K562 (cell line): ENCODE measurements around the gene GRB10. TPM values are rescaled to one million over a fixed set of nuclear protein-coding genes. Genes with fewer than 3 reads are reported as not detected.
A peak's percentile ranks its signal among the peaks of the same experiment; 100 is the strongest.

Experiments
- ATAC-seq: fragments of 200-7000 bp; cut with Tn5 transposase; 3 replicates; pipeline ENCODE4 v1.9.1; 2020; ENCODE audit warnings: moderate library complexity
- BruUV-seq: library from RNA; stranded (reverse); fragments of 400-500 nt; replicated peaks from 2 replicates; lab custom pipeline; 2021; lab: Mats Ljungman, UMichigan
- CTCF ChIA-PET: fragments of 300-600 bp; formaldehyde crosslinking; extraction: SDS; loops from one replicate; lab custom pipeline; 2021; ENCODE audit warnings: low intra/inter-chr PET ratio; lab: Yijun Ruan, JAX
- POLR2A ChIA-PET: fragments of 300-600, 350-650 bp; sonication (Branson Sonifier 250); formaldehyde crosslinking; extraction: SDS; loops from one replicate; lab custom pipeline; 2021; ENCODE audit warnings: antibody characterized with exemption, inconsistent platforms; lab: Yijun Ruan, JAX
- DNase-seq, 4 experiments: peaks; one replicate each; pipeline versions ENCODE4 v3.0.0 to v3.0.0-alpha.2; 2011 to 2018; ENCODE audit warnings: low spot score in 3 of 4, mixed read lengths in 3 of 4; ENCODE audit errors: extremely low read depth in 1 of 4
- FAIRE-seq: peaks from 2 replicates; lab custom pipeline; 2011; peaks lifted over from hg19 to GRCh38; lab: Jason Lieb, UNC
- H2AFZ ChIP-seq: 2 replicates; pipeline ENCODE4 v1.6.0; 2011; ENCODE audit warnings: low read depth, low read length, control low read depth, inconsistent platforms
- H3K27ac ChIP-seq: fragments of 200-600 bp; 3 replicates; pipeline ENCODE4 v1.8.0; 2011; ENCODE audit warnings: low read depth, mild to moderate bottlenecking, control low read depth, inconsistent platforms, low read length, moderate library complexity, mixed read lengths; ENCODE audit errors: extremely low read depth
- H3K27me3 ChIP-seq, 2 experiments: fragments of 300-600 bp in 1 of 2; 2 replicates in 1 of 2; 3 replicates in 1 of 2; pipeline versions ENCODE4 v1.6.0 to v1.8.0; 2011; ENCODE audit warnings: inconsistent platforms in 2 of 2, low read length in 2 of 2, mild to moderate bottlenecking in 1 of 2, mixed read lengths in 1 of 2, moderate library complexity in 1 of 2; ENCODE audit not compliant: control insufficient read depth in 2 of 2, insufficient read depth in 2 of 2
- H3K36me3 ChIP-seq: fragments of 300-600 bp; 3 replicates; pipeline ENCODE4 v1.8.0; 2011; ENCODE audit warnings: mild to moderate bottlenecking, low read length, inconsistent platforms; ENCODE audit not compliant: control insufficient read depth, insufficient read depth
- H3K4me1 ChIP-seq, 2 experiments: fragments of 200-600 bp in 1 of 2; replicated peaks in 1 of 2; 2 replicates in 1 of 2; 3 replicates in 1 of 2; pipeline versions ENCODE4 v1.5.1 to v1.8.0; 2011; ENCODE audit warnings: inconsistent platforms in 2 of 2, low read length in 2 of 2, mild to moderate bottlenecking in 1 of 2, mixed read lengths in 1 of 2, moderate library complexity in 1 of 2; ENCODE audit not compliant: control insufficient read depth in 2 of 2, insufficient read depth in 2 of 2
- H3K4me2 ChIP-seq: 2 replicates; pipeline ENCODE4 v1.6.1; 2011; ENCODE audit warnings: low read length, control low read depth, inconsistent platforms, mixed read lengths; ENCODE audit not compliant: insufficient read depth
- H3K4me3 ChIP-seq: fragments of 200-600 bp; sonication (generic), shearing (Covaris generic); 2 replicates; pipeline ENCODE4 v1.5.1; 2016; ENCODE audit warnings: control low read depth, inconsistent platforms
- H3K79me2 ChIP-seq: fragments of 200-600 bp; 3 replicates; pipeline ENCODE4 v1.8.0; 2011; ENCODE audit warnings: low read length, inconsistent platforms; ENCODE audit not compliant: control insufficient read depth, insufficient read depth
- H3K9ac ChIP-seq, 2 experiments: 2 replicates each; pipeline versions ENCODE4 v1.6.0 to v1.6.1; 2011; ENCODE audit warnings: low read depth in 2 of 2, low read length in 2 of 2, control low read depth in 1 of 2, inconsistent platforms in 1 of 2, mild to moderate bottlenecking in 1 of 2, mixed read lengths in 1 of 2; ENCODE audit not compliant: insufficient read depth in 1 of 2
- H3K9me1 ChIP-seq: one replicate; pipeline ENCODE4 v1.6.0; 2011; ENCODE audit warnings: inconsistent platforms, mild to moderate bottlenecking, low read length, moderate library complexity; ENCODE audit not compliant: control insufficient read depth, insufficient read depth
- H3K9me3 ChIP-seq: replicated peaks from 2 replicates; pipeline ENCODE4 v1.5.1; 2011; ENCODE audit warnings: low read depth, low read length, inconsistent platforms; ENCODE audit not compliant: control insufficient read depth, insufficient read depth
- H4K20me1 ChIP-seq: replicated peaks from 2 replicates; pipeline ENCODE4 v1.6.1; 2011; ENCODE audit warnings: low read length, inconsistent platforms, mixed read lengths; ENCODE audit not compliant: control insufficient read depth, insufficient read depth
- POLR2G ChIP-seq: fragments of 200-400 bp; formaldehyde crosslinking; IDR thresholded peaks from 2 replicates; pipeline ENCODE4 v1.6.1; 2017; ENCODE audit warnings: low read depth, mild to moderate bottlenecking, antibody characterized with exemption, low read length, moderate library complexity
- RBM22 ChIP-seq: fragments of 200-400 bp; formaldehyde crosslinking; IDR thresholded peaks from 2 replicates; pipeline ENCODE4 v1.6.1; 2018; ENCODE audit warnings: low read length, low read depth; ENCODE audit not compliant: poor library complexity, severe bottlenecking
- ZBTB7A ChIP-seq: IDR thresholded peaks from 2 replicates; pipeline ENCODE4 v1.6.1; 2011; ENCODE audit warnings: low read depth, mild to moderate bottlenecking, low read length, moderate library complexity, borderline replicate concordance; ENCODE audit not compliant: control insufficient read depth
- ZNF740 ChIP-seq, 3 experiments: fragments of 200-800 bp in 1 of 3; sonication (Bioruptor generic) in 1 of 3; sonication (generic) in 1 of 3; formaldehyde crosslinking in 1 of 3; IDR thresholded peaks; 2 replicates each; pipeline versions ENCODE4 v1.6.1 to v1.8.0; 2016 to 2022; ENCODE audit warnings: mild to moderate bottlenecking in 2 of 3, missing compliant biosample characterization in 2 of 3, missing genetic modification characterization in 2 of 3, missing genetic modification reagents in 1 of 3
- WGBS: fragments of 100-300 bp; shearing (Covaris generic); methylation state at CpG from one replicate; pipeline ENCODE4 v1.1.6; 2016; ENCODE audit warnings: low coverage, mixed read lengths; ENCODE audit not compliant: insufficient coverage; ENCODE audit errors: missing lambda C conversion rate; 5-methylcytosine and 5-hydroxymethylcytosine counted together
- in situ Hi-C: fragments of 300-500 bp; cut with MboI; formaldehyde crosslinking; loops from 4 replicates; pipeline ENCODE4 v1.15.0; 2018; ENCODE audit warnings: inconsistent platforms, mixed read lengths
- intact Hi-C: fragments of 100-400 bp; cut with micrococcal nuclease; formaldehyde crosslinking; loops from 2 replicates; pipeline ENCODE4 v1.14.2; 2022
- polyA plus RNA-seq, 8 experiments: library from polyadenylated mRNA; depleted of rRNA in 4 of 8; stranded (reverse) in 5 of 8; unstranded in 3 of 8; fragments of >200 nt; fragmentation: Nextera tagmentation in 2 of 8; fragmentation: Illumina TruSeq in 1 of 8; extraction: Ambion mirVana in 2 of 8; extraction: Trizol in 1 of 8; gene quantifications; 2 replicates each; pipeline versions ENCODE4 v1.2.1 to v1.2.3, GENCODE V29; 2011 to 2014; ENCODE audit warnings: inconsistent platforms in 1 of 8, missing spikeins in 1 of 8
- total RNA-seq, 7 experiments: library from RNA; depleted of rRNA in 6 of 7; stranded (reverse); fragments of >200 nt in 6 of 7; fragmentation: Illumina TruSeq in 2 of 7; extraction: Trizol in 2 of 7; gene quantifications; 2 replicates each; pipeline versions ENCODE4 v1.2.1 to v1.2.3, GENCODE V29; 2011 to 2021; ENCODE audit warnings: low replicate concordance in 1 of 7

Gene GRB10
- total and polyA plus RNA-seq, 9 of the 15 experiments (the other 6 are each of a cell fraction or from before 2014, with no cell fraction given), result 8.9 to 88.5 (median 40.7) TPM

- no peak for FAIRE-seq
- ATAC-seq, result no peak
- no peak for DNase-seq
- Histone ChIP-seq H3K9me3 (no peaks in the 10 kb centered on the region), H2AFZ (no peak overlapping the region), H3K36me3 (peaks cover 44% of the 10 kb centered on the region; the same call in 2 of the 3 replicates), H3K27me3 (no peaks in the 10 kb centered on the region), H3K4me2 (no peak overlapping the region), H3K4me3 (no peak overlapping the region), H3K27ac (no peak overlapping the region), H4K20me1 (0 out of 2 replicates have a peak, but pooled peaks cover 9% of the 10 kb centered on the region), H3K9me1 (no peaks in the 10 kb centered on the region), H3K9ac (no peak overlapping the region), H3K79me2 (no peaks in the 10 kb centered on the region), H3K4me1 (peaks cover 0 to 4% of the 10 kb centered on the region in 2 experiments; a peak in 1 of 5 replicates)
- CTCF ChIA-PET, result no interaction called here
- in situ Hi-C loops, result no loop called here
- intact Hi-C loops, result no loop called here
- POLR2A ChIA-PET, result interaction anchor here (1.1 kb wide), 1 partner anchor 13 kb away, joined by 3 read pairs; no protein-coding TSS in a partner anchor
- WGBS, result 91% methylated on average over 23 of the region's 30 CpGs
- BruUV-seq, result no TSS peak
- TF ChIP-seq POLR2G (peak; percentile 61), ZBTB7A (no peak), ZNF740 (CRISPR knock-in tag; IDR thresholded peaks at IDR 0.05) (peak; percentile 50; the same call in 1 of the 2 replicates), ZNF740 (tag; IDR thresholded peaks at IDR 0.05) (no peak), RBM22 (peak; percentile 88)
- TF ChIP-seq, all 486 proteins: peak for 3
Observed at GRCh38 chr7:50660040-50660829, 122.5 kb downstream of the GRB10 start.
